CD4-positive, alpha-beta T cell treated with Interleukin-15 for 1 hour (primary cell): Measurements from ENCODE around the gene CTU2.
A peak's percentile ranks its signal among the peaks of the same experiment; 100 is the strongest.
"Not testable (repeated sequence)": the region's sequence is repeated elsewhere in the genome, so short reads cannot be mapped to it uniquely, and the experiment has no call there.

Source experiments
- DNase-seq: peaks from one replicate; pipeline ENCODE4 v3.0.0-alpha.2; 2020

CTU2 gene

GRCh38 chr16:88706229-88706964 lies at the start of gene CTU2, which contains the start of gene RNF166:
Gene CTU2, plus strand, starts transcription at chr16:88706503. Its CDS starts 28 bp downstream, at chr16:88706531.
Gene RNF166, minus strand, starts transcription at chr16:88706408. Its CDS starts 83 bp downstream, at chr16:88706325.
- DNase-seq = peak; percentile 89

- no peak for DNase-seq
Measured at GRCh38 chr16:88657371-88657770, 48.9 kb upstream of the CTU2 start.

- no peak for DNase-seq
Measured at GRCh38 chr16:88658714-88659113, 47.6 kb upstream of the CTU2 start.

GRCh38 chr16:88659160-88659559 lies 47.1 kb upstream of the CTU2 start:
- no peak for DNase-seq

GRCh38 chr16:88661468-88661867 lies 44.8 kb upstream of the CTU2 start:
- DNase-seq = no peak

GRCh38 chr16:88662222-88662842 lies 44.0 kb upstream of the CTU2 start:
- DNase-seq = no peak

GRCh38 chr16:88662843-88663606 lies 43.3 kb upstream of the CTU2 start, which contains the start of gene MVD:
Gene MVD, minus strand, starts transcription at chr16:88663091. Its CDS starts 11 bp downstream, at chr16:88663080.
- DNase-seq = peak; percentile 97

GRCh38 chr16:88665148-88665547 lies 41.2 kb upstream of the CTU2 start:
- DNase-seq = no peak

GRCh38 chr16:88665570-88665969 lies 40.7 kb upstream of the CTU2 start:
- no peak for DNase-seq

- DNase-seq = no peak
Measured at GRCh38 chr16:88667461-88667860, 38.8 kb upstream of the CTU2 start.

GRCh38 chr16:88669493-88669892 lies 36.8 kb upstream of the CTU2 start:
- DNase-seq = not testable (repeated sequence)

GRCh38 chr16:88669980-88670379 lies 36.3 kb upstream of the CTU2 start:
- no peak for DNase-seq

GRCh38 chr16:88671806-88672205 lies 34.5 kb upstream of the CTU2 start:
- no peak for DNase-seq

- DNase-seq = no peak
Measured at GRCh38 chr16:88672776-88673175, 33.5 kb upstream of the CTU2 start.

- DNase-seq = no peak
Measured at GRCh38 chr16:88673716-88674379, 32.5 kb upstream of the CTU2 start.

- no peak for DNase-seq
Measured at GRCh38 chr16:88676502-88677242, 29.6 kb upstream of the CTU2 start.

GRCh38 chr16:88677721-88678120 lies 28.6 kb upstream of the CTU2 start:
- DNase-seq = no peak

GRCh38 chr16:88678224-88678979 lies 27.9 kb upstream of the CTU2 start:
- DNase-seq = no peak

GRCh38 chr16:88680554-88681083 lies 25.7 kb upstream of the CTU2 start:
- DNase-seq = no peak

GRCh38 chr16:88681084-88681680 lies 25.1 kb upstream of the CTU2 start:
- peak; percentile 64 for DNase-seq
